A673 (cell line): ENCODE results near the gene CDIPT. TPM values are rescaled to one million over a fixed set of nuclear protein-coding genes. Genes with fewer than 3 reads are reported as not detected.
"Not testable (repeated sequence)": the region's sequence is repeated elsewhere in the genome, so short reads cannot be mapped to it uniquely, and the experiment has no call there.

ENCODE experiments used
- BruUV-seq: library from RNA; stranded (reverse); fragments of 400-500 nt; replicated peaks from 2 replicates; lab custom pipeline; 2021; lab: Mats Ljungman, UMichigan
- CTCF ChIA-PET: fragments of 300-600 bp; sonication (Branson Sonifier 250); formaldehyde crosslinking; loops from one replicate; lab custom pipeline; 2022; ENCODE audit warnings: antibody characterized with exemption; lab: Charles Lee
- POLR2A ChIA-PET: fragments of 300-600 bp; sonication (Branson Sonifier 250); formaldehyde crosslinking; loops from one replicate; lab custom pipeline; 2022; ENCODE audit warnings: antibody characterized with exemption; ENCODE audit not compliant: low non-redundant PET; lab: Charles Lee
- DNase-seq: peaks from one replicate; pipeline ENCODE4 v3.0.0-alpha.2; 2015; ENCODE audit warnings: low spot score
- H3K27ac ChIP-seq: fragments of 200-600 bp; sonication (generic); 2 replicates; pipeline ENCODE4 v1.5.1; 2016; ENCODE audit warnings: mixed run types, low read depth, mild to moderate bottlenecking, mixed read lengths, antibody characterized with exemption, low read length; ENCODE audit not compliant: poor library complexity, severe bottlenecking
- H3K27me3 ChIP-seq: fragments of 200-600 bp; sonication (generic); replicated peaks from 2 replicates; pipeline ENCODE4 v1.6.1; 2017; ENCODE audit warnings: mixed run types, low read depth, mild to moderate bottlenecking, mixed read lengths, antibody characterized with exemption, low read length; ENCODE audit not compliant: insufficient read depth, poor library complexity
- H3K36me3 ChIP-seq: fragments of 200-600 bp; sonication (generic); 2 replicates; pipeline ENCODE4 v1.6.1; 2016; ENCODE audit warnings: mixed run types, mild to moderate bottlenecking, mixed read lengths, antibody characterized with exemption, low read length; ENCODE audit not compliant: insufficient read depth, poor library complexity, severe bottlenecking
- H3K4me1 ChIP-seq: fragments of 200-600 bp; sonication (generic); 2 replicates; pipeline ENCODE4 v1.6.1; 2017; ENCODE audit warnings: mixed run types, mild to moderate bottlenecking, mixed read lengths, antibody characterized with exemption, low read length; ENCODE audit not compliant: insufficient read depth, poor library complexity, severe bottlenecking
- H3K4me3 ChIP-seq: fragments of 200-600 bp; sonication (generic); 2 replicates; pipeline ENCODE4 v1.5.1; 2016; ENCODE audit warnings: low read depth, mixed run types, mild to moderate bottlenecking, mixed read lengths, low read length; ENCODE audit not compliant: poor library complexity, severe bottlenecking
- H3K9me3 ChIP-seq: fragments of 200-600 bp; sonication (generic); 2 replicates; pipeline ENCODE4 v1.6.1; 2016; ENCODE audit warnings: mixed run types, low read depth, mild to moderate bottlenecking, mixed read lengths, antibody characterized with exemption, low read length; ENCODE audit not compliant: poor library complexity, severe bottlenecking
- EZH2 ChIP-seq: fragments of 200-600 bp; sonication (generic); IDR thresholded peaks from 2 replicates; pipeline ENCODE4 v1.6.1; 2017; ENCODE audit warnings: borderline replicate concordance, low read depth, mild to moderate bottlenecking, mixed read lengths, antibody characterized with exemption, low read length; ENCODE audit not compliant: poor library complexity, severe bottlenecking
- intact Hi-C: fragments of 100-400 bp; cut with micrococcal nuclease; formaldehyde crosslinking; loops from one replicate; pipeline ENCODE4 v1.10.0; 2022; ENCODE audit not compliant: unreplicated experiment
- total RNA-seq: library from RNA; stranded (reverse); gene quantifications from 2 replicates; pipeline ENCODE4 v1.2.3, GENCODE V29; 2021
- TF ChIP-seq, protein P1 (sequence below): fragments of 300-800, 200-600 bp; sonication (generic); conservative IDR thresholded peaks from 2 replicates; pipeline ENCODE4 v1.5.1; 2017; ENCODE audit warnings: low read depth, mild to moderate bottlenecking, antibody characterized with exemption, low read length, moderate library complexity, mixed read lengths

The CDIPT gene
- total RNA-seq, 1 experiment from 2014 or later = 51.7 TPM

DNA sequence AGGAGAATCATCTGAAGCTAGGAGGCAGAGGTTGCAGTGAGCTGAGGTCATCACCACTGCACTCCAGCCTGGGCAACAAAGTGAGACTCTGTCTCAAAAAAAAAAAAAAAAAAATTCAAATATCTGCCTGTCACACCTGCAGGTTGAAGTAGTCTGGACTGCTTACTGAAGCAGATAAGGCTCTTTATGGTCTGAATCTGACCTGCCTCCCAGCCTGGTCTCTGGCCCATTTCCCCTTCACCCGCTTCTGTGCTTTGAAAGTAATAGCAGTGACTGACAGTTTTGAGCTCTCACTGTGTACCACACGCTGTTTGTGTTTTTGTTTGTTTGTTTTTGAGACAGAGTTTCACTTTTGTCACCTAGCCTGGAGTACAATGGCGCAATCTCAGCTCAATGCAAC, 30.5 kb upstream of the CDIPT start:
- no peaks in the 10 kb centered on the region for H3K36me3 ChIP-seq
- TF ChIP-seq, protein P1, sequence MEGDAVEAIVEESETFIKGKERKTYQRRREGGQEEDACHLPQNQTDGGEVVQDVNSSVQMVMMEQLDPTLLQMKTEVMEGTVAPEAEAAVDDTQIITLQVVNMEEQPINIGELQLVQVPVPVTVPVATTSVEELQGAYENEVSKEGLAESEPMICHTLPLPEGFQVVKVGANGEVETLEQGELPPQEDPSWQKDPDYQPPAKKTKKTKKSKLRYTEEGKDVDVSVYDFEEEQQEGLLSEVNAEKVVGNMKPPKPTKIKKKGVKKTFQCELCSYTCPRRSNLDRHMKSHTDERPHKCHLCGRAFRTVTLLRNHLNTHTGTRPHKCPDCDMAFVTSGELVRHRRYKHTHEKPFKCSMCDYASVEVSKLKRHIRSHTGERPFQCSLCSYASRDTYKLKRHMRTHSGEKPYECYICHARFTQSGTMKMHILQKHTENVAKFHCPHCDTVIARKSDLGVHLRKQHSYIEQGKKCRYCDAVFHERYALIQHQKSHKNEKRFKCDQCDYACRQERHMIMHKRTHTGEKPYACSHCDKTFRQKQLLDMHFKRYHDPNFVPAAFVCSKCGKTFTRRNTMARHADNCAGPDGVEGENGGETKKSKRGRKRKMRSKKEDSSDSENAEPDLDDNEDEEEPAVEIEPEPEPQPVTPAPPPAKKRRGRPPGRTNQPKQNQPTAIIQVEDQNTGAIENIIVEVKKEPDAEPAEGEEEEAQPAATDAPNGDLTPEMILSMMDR = no peak
- TF ChIP-seq EZH2 = no peak
- BruUV-seq = no TSS peak
- POLR2A ChIA-PET = no interaction called here
- H3K4me1 ChIP-seq = peaks cover under 1% of the 10 kb centered on the region
- CTCF ChIA-PET = no interaction called here
- H3K4me3 ChIP-seq = no peak overlapping the region
- no peaks in the 10 kb centered on the region for H3K27me3 ChIP-seq
- no peak overlapping the region for H3K27ac ChIP-seq
- H3K9me3 ChIP-seq = no peaks in the 10 kb centered on the region
- intact Hi-C loops = no loop called here
- DNase-seq = no peak

DNA sequence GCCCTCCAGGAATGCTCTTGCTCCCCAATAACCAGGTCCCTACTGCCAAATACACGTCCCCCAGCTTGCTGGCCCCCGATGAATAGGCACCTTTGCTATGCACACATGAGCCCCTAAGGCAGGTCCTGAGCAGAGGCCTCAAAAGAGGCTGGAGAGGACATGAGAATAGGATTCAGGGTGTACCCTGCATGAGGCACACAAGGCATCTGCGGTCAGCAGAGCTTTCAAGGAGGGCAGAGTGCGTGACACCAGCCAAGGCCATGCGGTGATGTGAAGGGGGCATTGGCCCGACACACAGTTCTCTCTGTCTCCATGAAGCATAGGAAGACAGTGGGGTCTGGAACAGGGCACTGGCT, 29.4 kb upstream of the CDIPT start:
- Histone ChIP-seq H3K9me3 (no peaks in the 10 kb centered on the region), H3K4me1 (no peaks in the 10 kb centered on the region), H3K36me3 (no peaks in the 10 kb centered on the region), H3K27ac (no peak overlapping the region), H3K4me3 (no peak overlapping the region), H3K27me3 (no peaks in the 10 kb centered on the region)
- POLR2A ChIA-PET = no interaction called here
- TF ChIP-seq, protein P1 = no peak
- TF ChIP-seq EZH2 = no peak
- intact Hi-C loops = no loop called here
- DNase-seq = no peak
- BruUV-seq = no TSS peak
- CTCF ChIA-PET = no interaction called here

DNA sequence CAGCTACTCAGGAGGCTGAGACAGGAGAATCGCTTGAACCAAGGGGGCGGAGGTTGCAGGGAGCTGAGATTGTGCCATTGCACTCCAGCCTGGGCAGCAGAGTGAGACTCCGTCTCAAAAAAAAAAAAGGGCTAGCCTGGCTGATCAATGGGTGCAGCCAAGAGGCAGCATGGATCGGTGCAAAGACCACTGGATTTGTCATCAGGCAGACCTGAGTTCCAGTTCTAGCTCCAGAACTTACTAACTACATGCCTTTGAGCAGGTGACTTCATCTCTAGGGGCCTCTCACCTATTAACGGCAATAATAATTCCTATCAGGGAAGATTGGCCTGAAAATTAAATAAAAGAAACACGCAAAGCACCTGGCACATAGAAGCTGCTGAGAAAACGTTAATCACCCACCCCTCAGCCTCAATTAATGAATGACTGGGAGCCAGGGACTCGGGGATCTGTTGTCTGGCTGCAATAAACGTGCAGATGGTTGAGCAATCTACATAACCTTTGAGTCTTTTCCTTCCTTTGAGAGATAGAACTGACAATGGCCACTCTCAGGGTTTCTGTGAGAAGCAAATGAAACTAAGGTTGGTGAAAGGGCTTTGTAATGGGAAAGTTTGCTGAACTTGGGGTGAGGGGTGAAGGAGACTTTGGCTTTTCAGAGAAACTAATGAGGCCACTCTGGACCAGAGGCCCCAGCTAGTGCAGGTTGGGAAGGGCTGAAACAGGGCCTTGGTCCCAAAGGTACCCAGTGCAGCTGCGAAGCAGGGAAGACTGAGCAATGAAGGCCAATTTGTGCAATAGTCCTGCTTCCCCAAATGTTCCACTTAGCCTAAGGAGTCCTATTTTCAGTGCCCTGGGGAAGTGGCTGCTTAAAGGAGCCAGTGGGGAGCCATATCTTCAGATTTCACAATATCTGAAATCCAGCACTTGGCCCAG, 28.8 kb upstream of the CDIPT start:
- TF ChIP-seq, protein P1 = no peak
- TF ChIP-seq EZH2 = no peak
- Histone ChIP-seq H3K9me3 (no peaks in the 10 kb centered on the region), H3K36me3 (no peaks in the 10 kb centered on the region), H3K27me3 (no peaks in the 10 kb centered on the region), H3K27ac (no peak overlapping the region), H3K4me1 (no peaks in the 10 kb centered on the region), H3K4me3 (no peak overlapping the region)
- no TSS peak for BruUV-seq
- no peak for DNase-seq
- intact Hi-C loops = no loop called here
- ChIA-PET CTCF (no interaction called here), POLR2A (no interaction called here)

- BruUV-seq, H3K27me3 ChIP-seq, H3K4me1 ChIP-seq, H3K27ac ChIP-seq, H3K36me3 ChIP-seq, H3K4me3 ChIP-seq, DNase-seq, H3K9me3 ChIP-seq, intact Hi-C loops, POLR2A ChIA-PET: not testable (repeated sequence)
- CTCF ChIA-PET = interaction anchor here (0.7 kb wide), 1 partner anchor 67 kb away, joined by 4 read pairs; no protein-coding TSS in a partner anchor
Measured at GRCh38 chr16:29889372-29889771, 26.3 kb upstream of the CDIPT start.
